GM21528 (cell line): ENCODE measurements around the gene LBHD1.
"Not testable (repeated sequence)": the region's sequence is repeated elsewhere in the genome, so short reads cannot be mapped to it uniquely, and the experiment has no call there.

Experiments used
- ATAC-seq: cut with Tn5 transposase; IDR thresholded peaks from one replicate; pipeline ENCODE4 v1.9.1; 2021; ENCODE audit warnings: mild to moderate bottlenecking, moderate library complexity; ENCODE audit not compliant: unreplicated experiment, low FRiP score

The LBHD1 gene

GRCh38 chr11:62694455-62695167 lies 22.5 kb upstream of the LBHD1 start:
- ATAC-seq = no peak

- ATAC-seq = not testable (repeated sequence)
Observed at GRCh38 chr11:62693624-62694023, 21.6 kb upstream of the LBHD1 start.

GRCh38 chr11:62689421-62690183 lies 17.5 kb upstream of the LBHD1 start, which contains the start of gene LRRN4CL:
Gene LRRN4CL (minus strand): TSS chr11:62689530. CDS start chr11:62688508, 1,022 bp downstream.
- no peak for ATAC-seq

GRCh38 chr11:62688491-62688890 lies 16.4 kb upstream of the LBHD1 start:
- ATAC-seq = no peak

- ATAC-seq = no peak
Observed at GRCh38 chr11:62687508-62688396, 15.7 kb upstream of the LBHD1 start.

- no peak for ATAC-seq
Observed at GRCh38 chr11:62682518-62682917, 10.5 kb upstream of the LBHD1 start.

- ATAC-seq = no peak
Observed at GRCh38 chr11:62680825-62681240, 8.8 kb upstream of the LBHD1 start.

- ATAC-seq = no peak
Observed at GRCh38 chr11:62678770-62679696, 7.0 kb upstream of the LBHD1 start, which contains the start of gene UBXN1. Gene UBXN1 (minus strand): TSS chr11:62679073. CDS start chr11:62678923, 150 bp downstream.

GRCh38 chr11:62678433-62678769 lies 6.3 kb upstream of the LBHD1 start:
- no peak for ATAC-seq

- no peak for ATAC-seq
Observed at GRCh38 chr11:62677714-62678113, 5.6 kb upstream of the LBHD1 start.

GRCh38 chr11:62677156-62677555 lies 5.1 kb upstream of the LBHD1 start:
- no peak for ATAC-seq

GRCh38 chr11:62676698-62677097 lies 4.6 kb upstream of the LBHD1 start:
- ATAC-seq = no peak

GRCh38 chr11:62675415-62675814 lies 3.3 kb upstream of the LBHD1 start:
- not testable (repeated sequence) for ATAC-seq

GRCh38 chr11:62673196-62673525 lies 1.1 kb upstream of the LBHD1 start:
- no peak for ATAC-seq

GRCh38 chr11:62671236-62671607 lies 845 bp downstream of the LBHD1 start:
- ATAC-seq = no peak

GRCh38 chr11:62669420-62670161 lies 2.5 kb downstream of the LBHD1 start:
- no peak for ATAC-seq

GRCh38 chr11:62667460-62667859 lies 4.6 kb downstream of the LBHD1 start:
- no peak for ATAC-seq

GRCh38 chr11:62666259-62666926 lies 5.7 kb downstream of the LBHD1 start:
- ATAC-seq = no peak
